ENCODE data around the gene POLG.

The POLG gene

GRCh38 chr15:89326316-89326715 lies 8.3 kb downstream of the POLG start:
- no peak for DNase-seq (ENCODE audit: low read depth in 2 of 2)

GRCh38 chr15:89325039-89325803 lies 9.4 kb downstream of the POLG start:
- DNase-seq (ENCODE audit: low read depth in 2 of 2): no peak

GRCh38 chr15:89323825-89324224 lies 10.8 kb downstream of the POLG start:
- DNase-seq (ENCODE audit: low read depth in 2 of 2): no peak

GRCh38 chr15:89322822-89323221 lies 11.8 kb downstream of the POLG start:
- no peak for DNase-seq (ENCODE audit: low read depth in 2 of 2)

DNA sequence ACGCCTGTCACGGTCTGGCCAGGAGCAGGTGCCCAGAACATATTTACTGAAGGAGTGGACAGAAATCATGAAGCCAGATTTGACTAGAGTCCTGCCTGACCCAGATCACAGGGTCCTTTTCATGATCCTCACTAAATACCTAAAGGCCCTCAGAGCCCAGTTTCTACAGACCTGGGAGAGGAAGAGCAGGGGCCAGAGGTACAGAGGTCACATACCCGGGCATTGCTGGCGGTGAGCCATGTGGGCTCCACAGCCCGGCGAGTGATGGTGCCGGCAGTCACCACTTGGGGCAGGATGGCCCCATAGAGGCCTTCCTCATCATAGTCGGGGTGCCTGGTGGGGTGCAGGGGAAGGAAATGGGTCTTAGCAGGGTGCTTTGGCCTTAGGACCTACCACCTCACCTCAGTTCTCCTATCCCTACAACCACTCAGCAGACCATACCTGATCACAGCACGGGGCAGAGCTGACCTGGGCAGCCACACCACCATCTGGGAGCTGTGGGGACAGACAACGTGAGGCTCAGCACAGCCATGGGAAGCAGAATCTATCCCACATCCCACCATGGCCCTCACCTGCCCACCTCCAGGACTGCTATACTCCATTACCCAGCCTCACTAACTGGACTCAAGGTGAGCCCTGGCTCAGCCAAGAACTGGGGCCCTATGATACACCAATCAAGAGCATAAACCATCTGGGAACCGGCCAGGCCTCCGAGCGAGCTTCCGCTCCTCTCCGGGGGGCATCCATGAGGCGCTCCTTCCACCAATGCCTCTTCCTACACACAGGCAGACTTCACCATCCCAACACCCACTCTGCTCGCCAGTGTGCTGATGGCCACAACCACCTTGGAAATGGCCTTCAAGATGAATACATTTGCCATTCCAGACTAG lies 12.9 kb downstream of the POLG start:
- DNase-seq (ENCODE audit: low read depth in 2 of 2): no peak

DNA sequence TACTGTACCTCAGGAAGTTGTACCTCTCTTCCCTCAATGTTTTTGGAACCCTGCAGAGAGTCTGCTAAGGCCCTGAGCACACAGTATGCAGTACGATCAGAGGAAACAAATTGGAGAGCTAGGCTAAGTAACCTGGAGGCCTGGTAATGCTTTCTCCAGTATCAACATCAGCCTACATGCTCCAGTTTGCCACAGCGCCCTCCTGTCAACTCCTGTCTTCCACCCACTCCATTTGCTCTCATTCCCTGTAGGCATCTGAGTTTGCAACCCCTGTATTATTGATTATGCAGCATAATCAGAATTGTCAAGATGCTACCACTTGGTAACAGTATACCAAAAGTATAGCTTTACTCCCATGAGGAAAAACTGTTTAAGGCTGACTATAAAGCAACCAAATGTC lies 14.4 kb downstream of the POLG start:
- DNase-seq (ENCODE audit: low read depth in 2 of 2): no peak

- no peak for DNase-seq (ENCODE audit: low read depth in 2 of 2)
Measured at GRCh38 chr15:89319678-89320077, 14.9 kb downstream of the POLG start.

- DNase-seq (ENCODE audit: low read depth in 2 of 2): no peak
Measured at GRCh38 chr15:89317186-89317720, 17.4 kb downstream of the POLG start.

DNA sequence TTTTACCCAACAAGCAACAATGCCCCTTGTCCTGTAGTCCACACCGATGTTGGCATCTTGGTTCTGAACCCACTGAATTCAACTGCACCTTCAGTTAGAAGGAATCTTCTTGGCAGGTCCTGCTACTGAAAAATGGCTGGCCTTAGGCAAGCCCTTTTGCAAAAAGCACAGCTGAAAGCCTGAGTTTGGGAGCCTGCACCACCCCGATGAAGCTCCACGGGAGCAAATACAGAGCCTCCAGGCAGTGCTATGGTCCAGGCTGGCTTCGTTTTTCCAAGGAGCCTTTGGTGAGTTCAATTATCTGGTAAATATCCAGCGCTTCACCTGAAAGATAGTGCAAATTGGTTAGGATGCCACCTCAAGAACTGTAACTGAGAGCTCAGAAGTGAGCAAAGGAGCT lies 18.1 kb downstream of the POLG start:
- DNase-seq (ENCODE audit: low read depth in 2 of 2): no peak

- DNase-seq (ENCODE audit: low read depth in 2 of 2): no peak
Measured at GRCh38 chr15:89315375-89315929, 19.2 kb downstream of the POLG start.

GRCh38 chr15:89309993-89310392 lies 24.6 kb downstream of the POLG start:
- no peak for DNase-seq (ENCODE audit: low read depth in 2 of 2)

- no peak for DNase-seq (ENCODE audit: low read depth in 2 of 2)
Measured at GRCh38 chr15:89308236-89308635, 26.4 kb downstream of the POLG start.

DNA sequence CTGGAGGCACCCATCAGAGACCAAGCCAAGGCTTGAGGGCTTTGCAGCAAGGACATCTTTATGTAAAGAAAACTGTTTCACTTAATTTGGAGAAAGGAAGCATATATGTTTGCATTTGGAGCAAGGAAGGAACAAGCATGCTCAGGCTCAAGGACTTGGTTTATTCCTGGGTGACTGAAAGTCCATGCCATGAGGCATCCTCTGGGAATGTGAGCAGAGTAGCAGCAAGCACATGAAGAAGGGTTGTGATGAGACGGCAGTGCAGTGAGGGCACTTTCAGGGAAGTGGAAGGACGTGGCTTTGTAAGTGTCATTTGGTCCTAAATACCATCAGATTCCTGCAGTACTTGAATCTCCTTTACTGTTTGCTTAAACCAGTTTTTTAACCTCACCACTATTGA lies 26.8 kb downstream of the POLG start:
- no peak for DNase-seq (ENCODE audit: low read depth in 2 of 2)

DNA sequence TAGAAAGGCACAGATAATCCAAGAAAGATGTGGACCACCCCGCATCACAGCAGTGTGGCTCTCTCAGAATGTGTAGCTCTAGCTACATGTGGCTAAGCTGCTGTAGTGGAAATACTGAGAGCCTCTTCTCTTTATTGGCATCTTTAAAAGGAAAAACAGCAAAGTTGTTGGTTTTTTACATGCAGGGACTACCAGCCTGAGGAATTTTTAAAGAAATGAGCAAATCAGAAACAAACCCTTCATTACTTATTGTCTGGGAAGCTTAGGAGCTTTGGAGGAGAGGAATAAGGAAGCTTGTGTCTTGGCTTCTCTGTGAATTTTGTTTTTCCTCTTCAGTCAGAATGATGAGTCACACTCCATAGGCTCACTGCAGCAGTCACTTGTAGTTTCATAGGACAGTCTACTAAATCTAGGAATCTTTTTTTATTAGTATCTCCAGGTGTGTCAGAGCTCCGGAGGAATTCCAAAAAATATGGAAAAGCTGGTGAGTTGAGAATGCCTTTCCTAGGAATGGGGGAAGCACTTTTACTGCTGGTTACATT lies 27.5 kb downstream of the POLG start:
- no peak for DNase-seq (ENCODE audit: low read depth in 2 of 2)

- DNase-seq (ENCODE audit: low read depth in 2 of 2): no peak
Measured at GRCh38 chr15:89305395-89305794, 29.2 kb downstream of the POLG start.

DNA sequence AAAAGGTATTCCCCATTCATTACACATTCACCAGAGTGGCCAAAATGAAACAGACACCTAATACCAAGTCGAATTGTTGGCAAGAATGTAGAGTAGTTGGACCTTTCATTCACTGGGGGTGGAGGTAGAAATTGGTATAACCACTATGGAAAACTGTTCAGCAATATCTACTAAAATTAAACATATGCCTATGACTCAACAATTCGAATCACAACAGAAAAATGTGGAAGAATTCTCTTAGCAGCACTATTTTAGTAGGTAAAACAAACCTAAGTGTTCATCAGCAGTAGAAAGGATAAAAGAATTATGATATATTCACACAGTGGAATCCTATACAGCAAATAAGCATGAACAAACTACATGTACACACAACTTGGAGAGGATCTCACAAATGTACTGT lies 30.6 kb downstream of the POLG start:
- no peak for DNase-seq (ENCODE audit: low read depth in 2 of 2)

DNA sequence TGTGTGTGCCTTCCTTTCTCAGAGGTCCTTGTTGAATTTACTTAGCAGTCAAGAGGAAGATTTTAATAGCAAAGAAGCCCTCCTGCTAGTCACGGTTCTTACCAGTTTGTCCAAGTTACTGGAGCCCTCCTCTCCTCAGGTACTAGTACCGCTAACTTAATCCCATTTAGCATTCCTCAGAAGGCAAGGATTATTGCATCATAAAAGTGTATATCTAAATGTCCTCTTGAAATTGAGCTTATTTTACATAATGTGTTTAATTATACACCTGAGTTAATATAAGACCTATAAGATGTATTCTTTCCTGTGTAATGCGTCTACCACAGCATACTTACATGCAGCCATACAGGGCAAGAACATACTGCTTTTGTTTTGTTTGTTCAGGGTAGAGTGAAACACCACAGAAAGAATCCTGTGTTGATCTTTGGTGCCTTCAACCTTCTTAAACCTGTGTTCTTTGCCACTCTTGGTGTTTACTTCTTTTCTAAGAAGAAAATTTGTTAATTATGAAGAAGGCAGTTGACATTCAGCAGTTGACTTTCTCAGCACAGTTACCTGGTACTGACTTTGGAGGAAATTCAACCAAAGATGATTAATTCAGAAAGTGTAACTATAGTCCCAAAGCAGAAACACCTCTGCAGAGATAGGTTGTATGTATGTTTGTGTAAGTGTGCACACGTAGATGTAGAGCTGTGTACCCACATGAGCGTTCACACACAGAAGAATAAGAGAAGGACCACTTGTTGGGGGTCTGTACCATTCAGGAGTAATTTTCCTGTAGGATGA lies 33.1 kb downstream of the POLG start:
- DNase-seq (ENCODE audit: low read depth in 2 of 2): no peak

DNA sequence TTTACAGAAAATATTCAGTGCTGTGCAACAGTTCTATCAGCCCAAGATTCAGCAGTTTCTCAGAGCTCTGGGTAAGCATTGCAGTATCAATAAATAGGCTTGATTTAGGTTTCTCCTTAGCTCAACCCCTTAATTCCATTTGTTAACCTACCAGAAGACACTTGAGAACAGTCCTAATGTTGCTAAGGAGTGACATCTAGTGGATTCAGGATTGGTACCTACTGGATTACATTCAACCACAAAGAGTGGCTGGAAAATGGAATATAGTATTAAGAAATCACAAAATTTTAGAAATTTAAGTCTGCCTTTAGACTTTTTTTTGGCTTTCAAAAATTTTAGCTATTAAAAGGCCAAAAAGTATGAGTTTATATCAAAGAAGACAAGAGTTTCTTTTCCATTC lies 34.7 kb downstream of the POLG start:
- DNase-seq (ENCODE audit: low read depth in 2 of 2): no peak

DNA sequence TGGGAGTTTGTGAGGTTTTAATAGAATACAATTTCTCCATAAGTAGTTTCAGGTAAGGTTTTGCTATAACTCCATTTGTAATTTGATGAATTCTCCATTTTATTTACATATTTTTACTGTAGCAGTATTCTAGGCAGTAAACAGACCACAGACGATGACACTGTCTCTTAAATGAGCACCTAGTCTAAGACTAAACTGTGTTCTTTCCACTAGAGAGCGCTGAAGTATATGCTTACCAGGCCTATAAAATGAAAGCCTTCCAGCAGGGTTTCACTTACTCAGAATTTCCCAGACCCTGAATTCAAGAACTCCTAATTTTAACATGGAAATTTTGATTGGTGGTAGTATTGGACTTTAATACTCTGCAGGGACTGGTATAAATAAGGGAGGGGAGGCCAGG lies 41.6 kb downstream of the POLG start:
- DNase-seq (ENCODE audit: low read depth in 2 of 2): no peak

GRCh38 chr15:89291934-89292438 lies 42.6 kb downstream of the POLG start:
- no peak for DNase-seq (ENCODE audit: low read depth in 2 of 2)

DNA sequence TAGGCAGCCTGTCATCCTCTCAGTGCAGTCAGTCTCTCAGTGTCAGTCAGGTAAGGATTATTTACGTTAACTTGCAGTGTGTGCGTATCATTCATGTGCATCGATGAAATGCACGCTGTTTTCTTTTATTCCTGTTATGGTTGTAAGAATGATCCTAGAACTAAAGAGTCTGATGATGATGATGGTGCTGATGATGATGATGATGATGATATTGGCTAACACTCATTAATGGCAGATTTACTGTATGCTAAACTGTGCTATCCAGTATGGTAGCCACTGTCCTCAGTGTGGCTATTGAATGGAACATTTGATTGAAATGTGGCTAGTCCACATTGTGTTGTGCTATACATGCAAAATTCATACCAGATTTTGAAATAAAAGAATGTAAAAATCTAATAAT lies 51.4 kb downstream of the POLG start:
- DNase-seq (ENCODE audit: low read depth in 2 of 2): no peak
